D341Med (cell line): ENCODE results near the gene CKAP5.
"Not testable (repeated sequence)": the region's sequence is repeated elsewhere in the genome, so short reads cannot be mapped to it uniquely, and the experiment has no call there.

Experiments used
- DNase-seq: peaks from one replicate; pipeline ENCODE4 v3.0.0; 2012; ENCODE audit warnings: low spot score

Gene CKAP5

GRCh38 chr11:46726206-46726862 lies 119.7 kb downstream of the CKAP5 start:
- no peak for DNase-seq

- no peak for DNase-seq
Measured at GRCh38 chr11:46725338-46726205, 120.5 kb downstream of the CKAP5 start.

GRCh38 chr11:46724088-46724487 lies 122.0 kb downstream of the CKAP5 start:
- DNase-seq: no peak

DNA sequence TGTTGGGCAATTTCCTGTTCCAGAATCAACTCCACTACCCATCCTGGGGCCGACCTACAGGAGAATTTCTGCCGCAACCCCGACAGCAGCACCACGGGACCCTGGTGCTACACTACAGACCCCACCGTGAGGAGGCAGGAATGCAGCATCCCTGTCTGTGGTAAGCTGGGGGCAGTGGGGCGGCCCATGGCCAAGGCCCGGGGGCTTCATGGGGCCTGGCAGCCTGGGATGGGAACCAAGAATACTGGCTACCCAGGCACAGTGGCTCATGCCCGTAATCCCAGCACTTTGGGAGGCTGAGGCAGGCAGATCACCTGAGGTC lies 122.8 kb downstream of the CKAP5 start:
- DNase-seq: no peak

- DNase-seq: no peak
Measured at GRCh38 chr11:46722566-46723358, 123.3 kb downstream of the CKAP5 start.

DNA sequence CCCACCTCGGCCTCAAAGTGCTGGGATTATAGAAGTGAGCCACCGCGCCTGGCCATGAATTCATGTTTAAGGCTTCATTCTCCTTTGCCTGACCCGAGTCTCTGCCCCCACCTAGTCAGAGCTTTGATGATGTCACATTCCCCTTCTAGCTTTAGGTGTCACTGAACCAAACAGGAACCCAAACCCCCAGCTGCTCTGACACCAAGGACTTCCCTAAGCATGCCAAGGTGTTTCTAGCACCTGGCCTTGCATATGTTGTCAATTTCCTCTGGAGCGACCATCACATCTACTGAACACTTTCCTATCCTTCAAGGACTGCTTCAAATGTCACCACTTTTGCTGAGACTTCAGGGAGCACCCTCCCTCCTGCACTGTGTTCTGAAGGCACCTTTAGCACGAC lies 124.8 kb downstream of the CKAP5 start:
- no peak for DNase-seq

GRCh38 chr11:46719543-46720218 lies 126.4 kb downstream of the CKAP5 start:
- no peak for DNase-seq

- no peak for DNase-seq
Measured at GRCh38 chr11:46719048-46719542, 127.0 kb downstream of the CKAP5 start, which contains the start of gene F2. Gene F2 (plus strand): TSS chr11:46719213. CDS start chr11:46719236, 23 bp downstream.

- DNase-seq: no peak
Measured at GRCh38 chr11:46718155-46719019, 127.7 kb downstream of the CKAP5 start.

DNA sequence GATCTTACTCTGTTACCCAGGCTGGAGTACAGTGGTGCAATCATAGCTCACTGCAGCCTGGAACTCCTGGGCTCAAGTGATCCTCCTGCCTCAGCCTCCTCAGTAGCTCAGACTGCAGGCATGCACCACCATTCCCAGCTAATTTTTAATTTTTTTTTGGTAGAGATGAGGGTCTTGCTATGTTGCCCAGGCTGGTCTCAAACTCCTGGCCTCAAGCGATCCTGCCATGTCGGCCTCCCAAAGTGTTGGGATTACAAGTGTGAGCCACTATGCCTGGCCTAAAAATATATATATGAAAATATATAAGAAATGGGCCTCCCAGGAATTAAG lies 128.3 kb downstream of the CKAP5 start:
- DNase-seq: not testable (repeated sequence)

DNA sequence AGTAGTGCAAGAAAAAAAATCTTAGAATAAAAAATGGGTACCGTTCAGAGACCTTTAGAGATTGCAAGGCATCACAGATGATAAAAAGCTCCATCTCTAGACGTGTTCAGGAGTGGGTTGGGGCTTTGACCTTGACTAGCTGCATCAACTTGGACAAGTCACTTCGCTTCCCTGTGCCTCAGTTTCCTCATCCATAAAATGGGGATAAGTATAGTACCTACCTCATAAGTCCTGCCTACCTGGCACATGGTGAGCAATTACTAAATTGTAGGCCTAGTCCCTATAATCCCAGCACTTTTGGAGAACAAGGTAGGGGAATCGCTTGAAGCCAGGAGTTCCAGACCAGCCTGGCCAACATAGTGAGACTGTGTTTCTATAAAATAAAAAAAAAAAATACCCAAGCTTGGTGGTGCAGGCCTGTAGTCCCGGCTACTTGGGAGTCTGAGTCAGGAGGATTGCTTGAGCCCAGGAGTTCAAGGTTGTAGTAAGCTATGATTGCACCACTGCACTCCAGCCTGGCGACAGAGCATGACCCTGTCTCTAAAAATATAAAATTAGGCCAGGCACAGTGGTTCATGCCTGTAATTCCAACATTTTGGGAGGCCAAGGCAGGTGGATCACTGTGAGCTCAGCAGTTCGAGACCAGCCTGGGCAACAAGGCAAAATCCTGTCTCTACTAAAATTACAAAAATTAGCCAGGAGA lies 133.1 kb downstream of the CKAP5 start:
- DNase-seq: no peak

GRCh38 chr11:46711303-46711702 lies 134.8 kb downstream of the CKAP5 start:
- no peak for DNase-seq

DNA sequence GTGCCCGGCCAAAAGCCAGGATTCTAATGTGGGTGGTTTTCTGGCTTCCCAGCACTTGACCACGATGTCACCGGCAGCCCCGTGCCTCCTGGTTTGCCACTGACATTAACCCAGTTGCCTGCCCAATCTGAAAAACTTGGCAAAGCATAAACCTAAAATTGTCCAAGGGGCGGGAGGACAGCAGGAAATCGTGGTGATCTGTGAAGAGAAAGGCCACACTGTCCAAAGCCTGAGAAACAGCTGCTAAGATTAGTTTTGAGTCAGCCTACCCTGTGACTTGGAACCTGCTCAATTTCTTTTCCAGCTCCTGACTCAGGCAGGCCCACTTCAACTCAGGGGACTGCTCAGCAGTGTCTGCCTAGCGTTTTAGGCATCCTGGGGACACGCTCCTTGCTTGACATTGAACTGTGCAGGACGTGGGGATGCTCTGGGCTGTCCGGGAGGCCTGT lies 135.2 kb downstream of the CKAP5 start:
- no peak for DNase-seq

- not testable (repeated sequence) for DNase-seq
Measured at GRCh38 chr11:46709351-46709750, 136.7 kb downstream of the CKAP5 start.

DNA sequence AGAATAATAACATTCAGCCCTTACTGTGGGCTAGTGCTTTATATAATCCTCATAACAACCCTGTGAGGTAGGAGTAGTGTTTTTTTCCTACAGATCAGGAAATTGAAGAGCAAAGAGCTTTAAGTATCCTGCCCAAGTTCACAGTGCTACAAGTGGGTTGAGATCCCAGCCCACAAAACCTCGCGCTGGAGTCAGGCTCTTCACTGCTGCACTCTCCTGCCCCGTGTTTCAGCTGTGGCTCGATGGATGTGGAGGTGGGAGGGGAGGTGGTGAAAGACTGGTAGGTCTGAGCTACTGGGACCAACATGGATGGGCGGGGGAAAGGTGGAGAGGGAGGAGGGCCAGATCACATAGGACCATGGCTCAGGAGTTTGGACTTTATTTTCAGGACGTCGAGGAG lies 139.2 kb downstream of the CKAP5 start:
- DNase-seq: no peak

- no peak for DNase-seq
Measured at GRCh38 chr11:46705070-46705688, 140.9 kb downstream of the CKAP5 start.

DNA sequence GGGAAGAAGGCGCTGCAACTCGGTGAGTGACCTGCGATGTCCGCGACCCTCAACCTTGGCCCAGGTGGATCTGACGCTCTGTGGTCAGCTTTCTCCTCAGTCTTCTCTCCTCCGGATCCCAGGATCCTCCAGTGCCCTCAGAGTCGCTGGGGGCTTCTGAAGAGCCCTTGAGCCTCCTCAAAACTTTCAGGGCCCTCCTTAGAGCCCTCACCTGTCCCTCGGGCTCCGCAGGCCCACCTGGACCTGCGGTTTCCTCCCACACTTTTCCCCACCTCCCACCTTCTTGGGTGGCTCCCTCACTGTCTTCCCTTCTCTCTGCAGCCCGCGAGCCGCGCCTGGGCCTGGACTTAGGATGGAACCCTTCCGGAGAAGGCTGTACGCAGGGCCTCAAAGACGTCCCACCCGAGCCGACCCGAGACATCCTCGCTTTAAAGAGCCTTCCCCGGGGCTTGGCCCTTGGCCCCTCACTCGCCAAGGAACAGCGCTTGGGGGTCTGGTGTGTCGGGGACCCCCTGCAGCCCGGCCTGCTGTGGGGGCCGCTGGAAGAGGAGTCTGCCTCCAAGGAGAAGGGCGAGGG lies 144.9 kb downstream of the CKAP5 start:
- peak; percentile 37 for DNase-seq

DNA sequence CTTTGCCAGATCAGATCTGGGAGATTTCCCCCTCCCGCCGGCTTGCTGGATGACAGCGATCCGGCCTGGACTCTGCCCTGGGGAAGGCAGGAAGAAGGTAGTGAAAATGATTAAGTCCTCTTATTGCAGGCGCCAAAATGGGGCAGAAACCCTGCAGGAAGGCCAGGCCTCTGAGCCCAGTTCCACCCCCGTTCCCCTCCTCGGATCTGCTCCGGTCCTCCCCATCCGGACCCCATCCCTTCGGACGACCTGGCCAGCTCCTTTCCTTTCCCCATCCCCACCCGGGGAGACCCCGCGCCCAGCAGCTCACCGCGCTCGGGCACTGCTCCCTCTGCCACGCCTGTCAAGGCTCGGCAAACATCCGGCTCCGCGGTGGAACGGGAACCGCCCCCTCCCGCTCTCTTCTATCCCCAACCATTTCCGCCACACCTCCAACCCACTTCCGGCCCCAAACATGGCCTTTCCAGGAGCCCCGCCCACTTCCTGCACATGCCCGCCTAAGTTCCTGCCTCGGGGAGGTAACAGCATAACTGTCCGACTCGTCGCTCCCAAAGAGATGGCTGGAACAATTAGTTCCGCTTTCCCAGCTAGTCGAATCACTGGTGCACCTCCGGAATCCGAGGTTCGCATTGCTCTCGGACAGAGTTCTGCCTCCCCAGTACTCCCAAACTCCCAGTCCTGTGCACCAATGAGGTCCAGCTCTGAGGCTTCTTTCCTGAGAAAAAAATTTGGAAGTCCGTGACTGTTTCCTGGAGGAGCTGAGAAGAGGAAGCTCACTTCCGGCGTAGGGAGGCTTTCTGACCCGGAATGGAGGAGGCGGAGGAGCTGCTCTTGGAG lies 145.6 kb downstream of the CKAP5 start, which contains the start of the genes ARHGAP1 and ZNF408:
ARHGAP1 (minus strand) TSS at position 379 of the 837 bp plus-strand sequence. CDS start 4,512 bp downstream, outside the sequence.
ZNF408 (plus strand) TSS at position 791 of the 837 bp plus-strand sequence; CDS start at position 808, 17 bp downstream.
- peak; percentile 96 for DNase-seq
